Measurements from ENCODE around the gene HECTD4.
"Not testable (repeated sequence)": the region's sequence is repeated elsewhere in the genome, so short reads cannot be mapped to it uniquely, and the experiment has no call there.

Gene HECTD4

DNA sequence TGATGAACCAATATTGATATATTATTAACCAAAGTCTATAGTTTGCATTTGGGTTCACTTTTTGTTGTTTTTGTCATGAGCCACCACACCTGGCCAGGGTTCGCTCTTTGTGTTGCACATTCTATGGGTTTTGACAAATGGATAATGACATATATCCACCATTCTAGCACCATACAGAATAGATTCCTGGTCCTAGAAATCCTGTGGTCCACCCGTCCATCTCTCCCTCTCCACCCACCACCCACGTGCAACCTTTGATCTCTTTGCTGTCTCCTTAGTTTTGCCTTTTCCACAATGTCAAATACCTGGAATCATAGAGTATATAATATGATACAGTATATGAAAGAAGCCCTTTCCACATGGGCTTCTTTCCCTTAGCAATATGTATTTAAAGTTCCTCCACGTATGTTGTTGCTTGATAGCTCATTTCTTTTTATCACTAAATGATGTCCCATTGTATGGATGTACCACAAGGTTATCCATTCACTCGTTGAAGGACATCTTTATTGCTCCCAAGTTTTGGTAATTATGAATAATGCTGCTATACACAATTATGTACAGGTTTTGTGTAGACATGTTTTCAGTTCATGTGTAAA lies 19.8 kb upstream of the HECTD4 start:
- DNase-seq: no peak

DNA sequence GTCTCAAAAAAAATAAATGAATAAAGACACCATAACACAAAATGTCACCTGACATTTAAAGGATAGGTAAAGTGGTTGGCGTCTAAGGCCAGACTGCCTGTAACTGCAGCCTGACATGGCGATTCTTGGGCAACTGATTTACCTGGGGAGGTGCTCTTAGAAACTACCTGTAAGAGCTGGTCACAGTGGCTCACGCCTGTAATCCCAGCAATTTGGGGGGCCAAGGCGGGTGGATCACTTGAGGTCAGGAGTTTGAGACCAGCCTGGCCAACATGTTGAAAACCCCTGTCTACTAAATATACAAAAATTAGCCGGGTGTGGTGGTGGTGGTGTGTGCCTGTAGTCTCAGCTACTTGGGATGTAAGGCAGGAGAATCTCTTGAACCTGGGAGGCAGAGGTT lies 18.8 kb upstream of the HECTD4 start:
- DNase-seq: no peak

DNA sequence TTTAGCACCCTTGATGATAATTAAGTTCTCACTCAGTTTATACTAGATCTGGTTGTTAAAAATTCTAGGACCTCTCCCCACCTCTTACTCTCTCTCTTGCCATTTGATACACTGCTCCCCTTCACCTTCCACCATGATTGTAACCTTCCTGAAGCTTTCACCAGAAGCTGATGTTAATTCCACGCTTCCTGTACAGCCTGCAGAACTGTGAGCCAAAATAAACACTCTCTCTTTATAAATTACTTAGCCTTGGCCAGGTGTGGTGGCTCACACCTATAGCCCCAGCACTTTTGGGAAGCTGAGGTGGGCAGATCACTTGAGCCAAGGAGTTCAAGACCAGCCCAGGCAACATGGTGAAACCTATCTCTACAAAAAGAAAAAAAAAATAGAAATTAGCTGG lies 11.1 kb upstream of the HECTD4 start:
- no peak for DNase-seq

DNA sequence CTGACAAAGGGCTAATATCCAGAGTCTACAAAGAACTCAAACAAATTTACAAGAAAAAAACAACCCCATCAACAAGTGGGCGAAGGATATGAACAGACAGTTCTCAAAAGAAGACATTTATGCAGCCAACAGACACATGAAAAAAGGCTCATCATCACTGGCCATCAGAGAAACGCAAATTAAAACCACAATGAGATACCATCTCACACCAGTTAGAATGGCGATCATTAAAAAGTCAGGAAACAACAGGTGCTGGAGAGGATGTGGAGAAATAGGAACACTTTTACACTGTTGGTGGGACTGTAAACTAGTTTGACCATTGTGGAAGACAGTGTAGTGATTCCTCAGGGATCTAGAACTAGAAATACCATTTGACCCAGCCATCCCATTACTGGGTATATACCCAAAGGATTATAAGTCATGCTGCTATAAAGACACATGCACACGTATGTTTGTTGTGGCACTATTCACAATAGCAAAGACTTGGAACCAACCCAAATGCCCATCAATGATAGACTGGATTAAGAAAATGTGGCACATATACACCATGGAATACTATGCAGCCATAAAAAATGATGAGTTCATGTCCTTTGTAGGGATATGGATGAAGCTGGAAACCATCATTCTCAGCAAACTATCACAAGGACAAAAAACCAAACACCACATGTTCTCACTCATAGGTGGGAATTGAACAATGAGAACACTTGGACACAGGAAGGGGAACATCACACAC lies 7.9 kb upstream of the HECTD4 start:
- DNase-seq: not testable (repeated sequence)

DNA sequence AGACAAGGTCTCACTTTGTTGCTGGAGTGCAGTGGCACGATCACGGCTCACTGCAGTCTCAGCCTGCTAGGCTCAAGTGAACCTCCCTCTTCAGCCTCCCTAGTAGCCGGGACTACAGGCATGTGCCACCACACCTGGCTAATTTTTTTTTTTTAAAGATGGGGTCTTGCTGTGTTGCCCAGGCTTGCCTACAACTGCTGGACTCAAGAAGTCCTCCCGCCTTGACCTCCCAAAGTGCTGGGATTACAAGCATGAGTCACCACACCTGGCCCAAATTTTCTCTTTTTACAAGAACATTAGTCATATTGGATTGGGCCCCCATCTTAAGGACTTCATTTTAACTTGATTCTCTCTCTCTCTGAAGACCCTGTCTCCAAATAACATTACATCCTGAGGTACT lies 7.0 kb upstream of the HECTD4 start:
- no peak for DNase-seq

DNA sequence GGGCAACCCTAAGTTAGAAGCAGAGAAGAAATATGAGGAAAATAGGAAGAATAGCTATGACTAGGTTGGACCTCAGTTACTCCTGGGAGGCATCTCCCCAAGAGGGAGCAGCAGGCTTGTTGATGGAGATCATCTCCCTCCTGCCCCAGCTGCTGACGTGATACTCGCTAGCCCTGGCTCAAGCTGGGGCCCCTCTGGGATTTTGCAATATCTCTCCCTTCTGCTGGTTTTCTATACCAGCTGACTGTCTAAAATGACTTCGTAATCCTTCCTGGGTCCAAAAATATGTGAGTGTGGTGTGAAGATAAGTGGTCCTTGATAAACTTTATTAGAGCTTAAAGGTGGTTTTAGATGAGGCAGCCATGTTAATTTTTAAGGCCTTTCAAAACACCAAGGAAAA lies 4.5 kb upstream of the HECTD4 start:
- DNase-seq: no peak

DNA sequence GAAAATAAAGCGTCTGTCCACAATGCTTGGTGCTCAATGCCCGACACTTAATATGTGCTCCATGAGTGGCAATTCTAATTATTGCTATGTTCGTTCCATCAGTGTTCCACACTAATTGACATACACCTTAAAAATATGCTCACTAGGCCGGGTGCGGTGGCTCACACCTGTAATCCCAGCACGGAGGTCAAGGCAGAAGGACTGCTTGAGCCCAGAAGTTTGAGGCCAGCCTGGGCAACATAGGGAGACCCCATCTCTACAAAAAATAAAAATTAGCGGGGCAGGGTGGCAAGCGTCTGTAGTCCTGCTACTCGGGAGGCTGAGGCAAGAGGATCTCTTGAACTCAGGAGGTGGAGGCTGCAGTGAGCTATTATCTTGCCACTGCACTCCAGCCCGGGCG lies 635 bp upstream of the HECTD4 start:
- no peak for DNase-seq

DNA sequence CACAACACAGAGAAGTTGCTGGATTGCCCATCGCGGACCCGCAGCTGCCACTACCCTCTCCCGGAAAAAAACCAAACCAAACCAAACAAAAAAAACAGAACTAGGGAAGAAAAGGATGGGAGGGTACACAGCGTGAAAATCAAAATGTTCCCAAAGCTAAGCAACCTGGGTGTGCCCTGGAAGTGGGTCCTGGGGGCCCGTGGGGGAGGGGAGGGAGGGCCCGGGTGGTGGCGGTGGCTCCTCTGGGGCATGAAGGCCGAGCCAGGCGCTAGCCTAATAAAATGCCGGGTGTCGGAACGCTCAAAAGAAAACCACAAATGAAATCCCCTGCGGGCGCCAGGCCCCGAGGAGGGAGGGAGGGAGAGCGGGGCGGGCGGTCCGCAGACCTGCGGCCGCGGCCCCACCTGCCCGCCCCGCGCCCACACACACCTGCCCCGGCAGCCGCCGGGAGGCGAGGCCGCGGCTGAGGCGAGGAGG lies 787 bp downstream of the HECTD4 start:
- peak; percentile 29 for DNase-seq

DNA sequence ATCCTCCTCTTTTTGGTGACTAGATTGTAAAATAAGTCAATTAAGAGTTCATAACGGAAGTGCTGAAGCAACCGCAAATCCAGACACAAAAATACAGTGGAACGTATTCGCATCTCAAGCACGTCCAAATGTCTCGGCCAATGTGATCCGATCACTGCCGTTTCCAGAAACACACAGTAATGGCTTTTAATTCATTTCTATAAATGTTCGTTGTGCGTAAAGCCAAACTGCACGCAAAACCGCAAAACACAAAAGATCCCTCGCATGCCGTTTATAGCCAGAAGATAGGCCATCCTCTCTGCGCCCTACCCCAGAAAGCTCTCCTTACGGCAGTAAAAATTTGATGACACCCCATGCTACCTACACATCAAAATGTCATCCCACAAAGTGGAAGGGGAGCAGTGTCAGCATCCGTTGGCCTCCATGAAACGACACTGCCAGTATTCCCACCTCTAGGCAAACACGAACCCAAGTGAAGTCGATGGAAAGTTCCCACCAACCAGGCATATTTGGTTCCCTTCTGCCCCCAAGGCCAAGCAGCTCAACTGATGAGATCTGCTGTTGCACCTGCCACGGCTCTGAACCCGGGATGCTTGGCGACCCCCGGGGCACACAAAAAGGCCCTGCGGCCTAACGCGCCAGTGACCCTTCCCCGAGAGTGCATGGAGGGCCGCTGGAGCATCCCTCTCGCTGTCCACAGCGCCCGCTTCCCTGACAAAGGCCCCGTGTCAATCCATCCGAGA lies 1.4 kb downstream of the HECTD4 start:
- DNase-seq: peak; percentile 20

DNA sequence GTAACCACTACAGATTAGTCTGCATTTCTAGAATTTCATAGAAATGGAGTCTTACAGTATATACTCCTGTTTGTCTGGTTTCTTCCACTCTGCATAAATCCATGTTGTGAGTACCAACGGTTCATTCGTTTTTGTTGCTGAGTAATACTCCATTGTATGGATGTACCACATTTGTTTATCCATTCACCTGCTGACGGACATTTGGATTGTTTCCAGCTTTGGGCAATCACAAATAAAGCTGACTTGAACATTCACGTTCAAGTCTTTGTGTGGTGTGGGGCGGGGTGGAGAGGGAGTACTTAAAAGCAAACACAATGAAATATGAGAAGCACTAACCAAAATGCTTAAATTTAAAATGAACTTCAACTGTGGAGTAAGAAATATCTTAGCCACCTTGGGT lies 7.1 kb downstream of the HECTD4 start:
- DNase-seq: no peak

DNA sequence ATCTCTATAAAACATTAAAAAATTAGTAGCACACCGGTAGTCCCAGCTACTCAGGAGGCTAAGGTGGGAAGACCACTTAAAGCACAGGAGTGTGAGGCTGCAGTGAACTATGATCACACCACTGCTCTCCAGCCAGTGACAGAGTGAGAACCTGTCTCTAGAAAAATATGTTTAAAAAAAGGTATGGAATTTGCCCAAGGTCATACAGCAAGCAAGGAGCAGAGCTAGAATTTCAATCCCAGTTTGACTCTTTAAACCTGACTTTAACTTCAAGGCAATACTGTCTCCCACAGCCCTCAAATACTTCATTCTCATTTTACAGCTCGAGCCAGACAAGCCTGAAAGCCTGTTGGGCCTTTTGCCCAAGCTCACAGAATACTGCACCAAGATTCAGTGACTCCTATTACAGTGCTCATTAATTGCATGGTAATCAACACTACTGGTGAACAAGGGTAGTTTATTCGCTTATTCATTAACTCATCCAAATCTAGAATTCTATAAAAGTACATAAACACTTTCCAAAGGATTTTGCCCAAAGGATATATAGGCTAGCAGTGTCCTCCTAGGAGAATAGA lies 8.0 kb downstream of the HECTD4 start:
- no peak for DNase-seq

DNA sequence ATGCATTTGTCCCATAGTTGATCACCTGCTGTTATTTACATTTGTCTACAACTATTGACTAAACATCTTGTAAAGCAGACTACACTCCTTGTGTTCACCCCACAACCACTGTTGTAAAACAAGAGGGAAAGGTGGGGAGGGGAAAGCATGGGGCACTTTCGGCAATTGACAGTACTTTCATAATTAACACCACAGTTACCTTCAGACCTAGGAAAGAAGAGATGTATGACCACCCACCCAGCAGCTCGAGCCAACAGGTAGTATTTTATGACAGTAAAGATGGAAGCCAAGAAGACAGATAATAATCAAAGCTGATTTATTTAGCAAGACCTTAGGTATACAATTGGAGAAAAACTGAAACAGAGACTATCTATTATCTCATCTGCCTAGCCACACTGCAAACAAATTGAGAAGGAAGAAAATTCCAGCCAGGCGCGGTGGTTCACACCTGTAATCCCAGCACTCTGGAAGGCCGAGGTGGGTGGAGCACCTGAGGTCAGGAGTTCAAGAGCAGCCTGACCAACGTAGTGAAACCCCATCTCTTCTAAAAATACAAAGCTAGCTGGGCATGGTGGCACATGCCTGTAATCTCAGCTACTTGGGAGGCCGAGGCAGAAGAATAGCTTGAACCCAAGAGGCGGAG lies 11.2 kb downstream of the HECTD4 start:
- no peak for DNase-seq

DNA sequence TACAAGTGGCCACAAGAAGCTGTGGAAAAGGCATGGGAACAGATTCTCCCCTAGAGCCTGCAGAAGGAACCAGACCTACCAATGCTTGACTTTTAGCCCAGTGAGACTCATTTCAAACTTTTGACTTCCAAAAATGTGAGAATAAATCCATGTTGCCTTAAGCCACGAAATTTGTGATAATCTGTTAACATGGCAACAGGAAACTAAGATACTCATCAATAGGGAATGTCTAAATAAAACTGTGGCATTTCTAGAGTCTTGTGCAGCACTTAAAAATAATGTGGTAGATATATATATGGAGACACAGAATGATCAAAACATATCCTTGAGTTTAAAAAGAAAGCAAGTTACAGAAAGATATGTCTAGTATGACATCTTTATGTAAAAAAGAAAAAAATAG lies 12.0 kb downstream of the HECTD4 start:
- no peak for DNase-seq

DNA sequence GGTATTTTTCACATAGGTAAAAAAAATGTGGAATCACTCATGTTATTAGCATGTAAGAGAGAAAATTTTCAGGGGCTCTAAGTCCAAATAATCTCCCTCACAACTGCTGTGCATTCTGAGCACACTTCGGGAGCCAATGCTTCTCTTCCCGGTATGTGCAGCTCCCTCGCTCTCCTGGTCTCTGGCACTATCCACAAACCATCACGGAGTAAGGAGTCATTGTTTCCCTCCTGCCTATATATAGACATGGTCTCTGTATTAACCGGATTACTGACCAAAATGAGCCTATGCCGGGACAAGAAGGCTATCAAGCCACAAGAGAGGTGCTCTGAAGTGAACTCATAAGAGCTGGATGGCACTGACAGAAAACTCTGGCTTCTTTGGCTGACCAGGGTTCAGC lies 13.4 kb downstream of the HECTD4 start:
- DNase-seq: no peak

DNA sequence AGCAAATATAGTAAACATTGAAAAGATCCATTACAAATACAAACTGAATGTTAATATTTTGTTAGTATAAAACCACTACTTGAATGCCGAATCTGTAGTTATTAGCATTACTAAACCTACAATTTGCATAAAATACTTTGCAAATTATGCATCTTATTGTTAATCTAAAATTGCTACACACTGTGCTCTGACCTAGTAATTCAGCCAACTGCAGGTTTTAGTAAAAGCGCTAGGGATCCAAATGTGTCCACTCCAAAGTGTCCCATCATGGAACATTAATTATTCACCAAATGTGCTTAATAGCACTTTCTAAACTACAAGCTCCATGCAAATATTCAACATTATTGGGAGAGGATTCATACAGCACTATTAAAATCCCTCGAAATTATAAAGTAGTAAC lies 14.3 kb downstream of the HECTD4 start:
- no peak for DNase-seq

DNA sequence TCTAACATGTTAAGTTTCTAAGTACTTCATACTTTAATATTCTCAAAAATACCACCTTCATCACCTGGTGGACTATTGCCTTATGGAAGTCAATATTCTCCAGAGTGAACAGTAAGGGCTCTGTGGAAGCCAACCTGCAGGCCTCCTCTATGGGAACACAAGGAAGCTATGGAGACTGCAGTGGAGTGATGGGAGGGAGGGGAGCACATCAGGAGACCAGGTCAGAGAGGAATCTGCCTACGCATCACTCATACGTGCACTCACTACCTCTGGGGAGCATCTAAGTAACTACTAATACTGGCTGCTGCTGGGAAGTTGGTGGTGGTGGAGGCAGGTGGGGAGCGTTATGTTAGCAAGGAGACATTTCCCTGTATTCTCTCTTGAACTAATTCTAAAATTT lies 19.9 kb downstream of the HECTD4 start:
- no peak for DNase-seq

DNA sequence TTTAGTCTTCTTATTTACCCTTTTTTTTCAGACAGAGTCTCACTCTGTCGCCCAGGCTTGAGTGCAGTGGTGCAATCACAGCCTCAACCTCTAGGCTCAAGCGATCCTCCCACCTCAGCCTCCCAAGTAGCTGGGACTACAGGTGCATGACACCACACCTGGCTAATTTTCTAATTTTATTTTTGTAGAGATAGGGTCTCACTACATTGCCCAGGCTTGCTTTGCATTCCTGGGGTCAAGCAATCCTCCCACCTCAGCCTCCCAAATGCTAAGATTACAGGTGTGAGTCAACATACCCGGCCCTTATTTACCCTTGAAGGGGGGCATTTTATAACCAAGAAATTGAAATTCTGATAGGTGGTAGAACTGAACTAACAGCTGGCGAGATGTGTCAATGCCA lies 21.0 kb downstream of the HECTD4 start:
- DNase-seq: no peak

DNA sequence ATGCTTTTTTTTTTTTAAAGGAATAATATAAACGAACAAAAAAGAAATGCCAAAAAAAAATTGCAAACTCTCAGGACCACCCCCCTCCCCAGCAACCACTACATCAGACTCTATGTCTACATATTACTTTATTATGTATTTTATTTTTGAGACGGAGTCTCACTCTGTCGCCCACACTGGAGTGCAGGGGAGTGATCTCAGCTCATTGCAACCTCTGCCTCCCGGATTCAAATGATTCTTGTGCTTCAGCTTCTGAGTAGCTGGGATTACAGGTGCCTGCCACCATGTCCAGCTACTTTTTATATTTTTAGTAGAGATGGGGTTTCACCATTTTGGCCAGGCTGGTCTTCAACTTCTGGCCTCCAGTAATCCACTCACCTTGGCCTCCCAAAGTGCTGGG lies 22.9 kb downstream of the HECTD4 start:
- DNase-seq: no peak

DNA sequence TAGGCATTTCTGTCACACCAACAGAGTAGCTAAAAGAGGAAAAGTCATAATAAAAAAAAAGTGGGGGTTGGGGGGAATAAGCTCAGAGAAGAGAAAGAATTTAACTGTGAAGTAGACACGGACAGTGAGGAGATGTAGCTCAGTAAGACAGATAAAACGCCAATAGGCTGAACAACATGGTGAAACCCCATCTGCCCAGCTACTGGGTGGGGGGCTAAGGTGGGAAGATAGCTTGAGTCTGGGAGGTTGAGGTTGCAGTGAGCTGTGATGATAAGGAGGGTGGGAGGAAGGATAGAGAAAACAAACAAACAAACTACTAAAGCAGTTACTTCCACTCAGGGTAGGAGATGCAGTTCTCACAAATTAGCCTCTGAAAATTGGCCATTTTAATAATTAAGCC lies 25.0 kb downstream of the HECTD4 start:
- DNase-seq: no peak

DNA sequence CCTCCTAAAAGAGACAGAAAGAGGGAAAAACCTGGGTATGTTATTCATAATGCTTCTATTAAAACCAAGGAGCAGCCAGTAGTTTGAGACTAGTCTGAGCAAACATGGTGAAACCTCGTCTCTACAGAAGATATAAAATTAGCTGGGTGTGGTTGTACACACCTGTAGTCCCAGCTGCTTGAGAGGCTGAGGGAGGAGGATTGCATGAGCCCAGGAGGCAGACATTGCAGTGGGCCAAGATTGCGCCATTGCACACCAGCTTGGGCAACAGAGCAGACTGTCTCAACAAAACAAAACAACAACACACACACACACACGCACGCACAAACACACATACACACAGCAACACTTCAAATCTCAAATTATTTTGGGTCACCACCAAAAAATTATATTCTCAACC lies 27.8 kb downstream of the HECTD4 start:
- no peak for DNase-seq

DNA sequence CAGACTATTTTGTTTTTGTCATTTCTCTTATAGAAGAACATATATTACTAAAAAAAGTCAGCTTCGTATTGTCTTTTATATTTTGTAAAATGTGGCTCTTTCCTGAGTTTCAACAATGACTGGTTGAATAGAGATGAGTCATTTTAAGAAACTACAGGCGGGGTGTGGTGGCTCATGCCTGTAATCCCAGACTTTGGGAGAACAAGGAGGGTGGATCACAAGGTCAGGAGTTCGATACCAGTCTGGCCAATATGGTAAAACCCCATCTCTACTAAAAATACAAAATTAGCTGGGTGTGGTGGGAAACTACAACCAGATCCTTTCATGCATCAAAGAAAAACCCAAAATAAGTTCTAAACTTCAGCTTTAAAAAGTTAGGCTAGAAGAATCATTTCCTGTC lies 28.8 kb downstream of the HECTD4 start:
- DNase-seq: no peak

DNA sequence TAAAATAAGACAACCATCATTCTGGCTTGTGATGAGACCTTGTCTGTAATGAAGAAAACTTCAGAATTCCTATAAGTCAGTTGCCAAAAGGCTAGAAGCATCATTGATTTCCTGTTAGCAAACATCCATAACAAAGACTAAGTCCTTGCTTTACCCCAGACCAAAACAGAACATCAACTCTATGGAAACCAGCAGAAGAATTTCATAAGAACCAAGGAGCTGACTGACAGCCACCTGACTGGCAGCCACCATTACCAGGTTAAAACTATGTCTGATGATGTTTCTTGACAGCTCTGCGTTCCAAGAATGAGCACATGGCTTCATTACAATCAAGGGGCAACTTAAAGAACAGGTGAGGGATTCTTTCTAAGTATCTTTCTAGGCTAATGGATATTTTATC lies 29.3 kb downstream of the HECTD4 start:
- no peak for DNase-seq
